OCI-LY7 (cell line): ENCODE results near the gene PROSER2.

Experiments
- EZH2phosphoT487 ChIP-seq: fragments of 200-600 bp; sonication (generic); IDR thresholded peaks from 2 replicates; pipeline ENCODE4 v1.6.1; 2018; ENCODE audit warnings: low read depth, borderline replicate concordance, mild to moderate bottlenecking, mixed run types, antibody characterized with exemption, low read length, moderate library complexity, mixed read lengths
- TF ChIP-seq, protein P1 (sequence below): fragments of 200-600 bp; sonication (generic); conservative IDR thresholded peaks from 2 replicates; pipeline ENCODE4 v1.5.1; 2014; ENCODE audit warnings: mild to moderate bottlenecking, antibody characterized with exemption, low read length, moderate library complexity, mixed read lengths

DNA sequence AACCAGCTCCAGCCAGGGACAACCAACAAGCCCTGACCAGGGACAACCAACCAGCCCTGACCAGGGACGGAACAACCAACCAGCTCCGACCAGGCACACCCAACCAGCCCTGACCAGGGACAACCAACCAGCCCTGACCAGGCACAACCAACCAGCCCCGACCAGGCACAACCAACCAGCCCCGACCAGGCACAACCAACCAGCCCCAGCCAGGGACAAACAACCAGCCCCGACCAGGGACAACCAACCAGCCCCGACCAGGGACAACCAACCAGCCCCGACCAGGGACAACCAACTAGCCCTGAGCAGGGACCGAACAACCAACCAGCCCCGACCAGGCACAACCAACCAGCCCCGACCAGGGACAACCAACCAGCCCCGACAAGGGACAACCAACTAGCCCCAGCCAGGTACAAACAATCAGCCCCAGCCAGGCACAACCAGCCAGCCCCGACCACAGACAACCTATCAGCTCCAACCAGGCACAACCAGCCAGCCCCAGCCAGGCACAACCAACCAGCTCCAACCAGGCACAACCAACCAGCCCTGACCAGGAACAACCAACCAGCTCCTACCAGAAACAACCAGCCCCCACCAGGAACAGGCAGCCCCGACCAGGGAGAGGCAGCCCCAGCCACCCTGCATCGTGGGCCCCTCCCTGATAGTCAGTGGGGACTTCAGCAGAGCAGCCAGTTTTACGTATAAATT lies 56.4 kb downstream of the PROSER2 start:
- TF ChIP-seq, protein P1, sequence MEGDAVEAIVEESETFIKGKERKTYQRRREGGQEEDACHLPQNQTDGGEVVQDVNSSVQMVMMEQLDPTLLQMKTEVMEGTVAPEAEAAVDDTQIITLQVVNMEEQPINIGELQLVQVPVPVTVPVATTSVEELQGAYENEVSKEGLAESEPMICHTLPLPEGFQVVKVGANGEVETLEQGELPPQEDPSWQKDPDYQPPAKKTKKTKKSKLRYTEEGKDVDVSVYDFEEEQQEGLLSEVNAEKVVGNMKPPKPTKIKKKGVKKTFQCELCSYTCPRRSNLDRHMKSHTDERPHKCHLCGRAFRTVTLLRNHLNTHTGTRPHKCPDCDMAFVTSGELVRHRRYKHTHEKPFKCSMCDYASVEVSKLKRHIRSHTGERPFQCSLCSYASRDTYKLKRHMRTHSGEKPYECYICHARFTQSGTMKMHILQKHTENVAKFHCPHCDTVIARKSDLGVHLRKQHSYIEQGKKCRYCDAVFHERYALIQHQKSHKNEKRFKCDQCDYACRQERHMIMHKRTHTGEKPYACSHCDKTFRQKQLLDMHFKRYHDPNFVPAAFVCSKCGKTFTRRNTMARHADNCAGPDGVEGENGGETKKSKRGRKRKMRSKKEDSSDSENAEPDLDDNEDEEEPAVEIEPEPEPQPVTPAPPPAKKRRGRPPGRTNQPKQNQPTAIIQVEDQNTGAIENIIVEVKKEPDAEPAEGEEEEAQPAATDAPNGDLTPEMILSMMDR: no peak
- no peak for TF ChIP-seq EZH2phosphoT487
